AG20443 (cell line): Measurements from ENCODE around the gene GPR176.
A peak's percentile ranks its signal among the peaks of the same experiment; 100 is the strongest.

Experiments used
- DNase-seq: peaks from one replicate; pipeline ENCODE4 v3.0.0; 2012; ENCODE audit warnings: low spot score, mixed read lengths

GPR176 gene

DNA sequence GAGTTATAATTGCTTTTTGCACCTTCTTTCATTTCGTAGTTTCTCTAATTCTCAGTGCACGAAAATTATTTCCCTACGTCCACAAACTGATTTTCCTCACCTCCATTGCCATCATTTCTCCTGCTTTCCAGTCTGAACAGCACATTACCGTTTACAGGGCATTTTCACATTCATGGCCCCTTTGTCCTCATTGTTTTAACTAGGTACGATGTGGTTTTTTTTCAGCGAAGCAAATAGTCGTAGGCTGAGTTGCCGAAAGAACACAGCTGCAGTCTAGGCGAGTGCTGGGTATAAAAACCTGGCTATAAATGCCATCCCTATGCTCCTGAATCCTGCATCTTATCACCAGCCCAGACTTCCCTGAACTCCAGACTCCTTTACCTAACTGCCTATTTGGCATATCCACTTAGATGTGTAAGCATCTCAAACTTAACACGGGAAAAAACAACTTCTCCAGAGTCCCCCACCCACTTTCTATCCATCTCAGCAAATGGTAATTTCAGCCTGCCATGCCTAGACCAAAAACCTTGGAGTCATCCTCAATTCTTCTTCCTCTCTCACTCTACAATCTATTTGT, 136.7 kb downstream of the GPR176 start:
- DNase-seq, result no peak

DNA sequence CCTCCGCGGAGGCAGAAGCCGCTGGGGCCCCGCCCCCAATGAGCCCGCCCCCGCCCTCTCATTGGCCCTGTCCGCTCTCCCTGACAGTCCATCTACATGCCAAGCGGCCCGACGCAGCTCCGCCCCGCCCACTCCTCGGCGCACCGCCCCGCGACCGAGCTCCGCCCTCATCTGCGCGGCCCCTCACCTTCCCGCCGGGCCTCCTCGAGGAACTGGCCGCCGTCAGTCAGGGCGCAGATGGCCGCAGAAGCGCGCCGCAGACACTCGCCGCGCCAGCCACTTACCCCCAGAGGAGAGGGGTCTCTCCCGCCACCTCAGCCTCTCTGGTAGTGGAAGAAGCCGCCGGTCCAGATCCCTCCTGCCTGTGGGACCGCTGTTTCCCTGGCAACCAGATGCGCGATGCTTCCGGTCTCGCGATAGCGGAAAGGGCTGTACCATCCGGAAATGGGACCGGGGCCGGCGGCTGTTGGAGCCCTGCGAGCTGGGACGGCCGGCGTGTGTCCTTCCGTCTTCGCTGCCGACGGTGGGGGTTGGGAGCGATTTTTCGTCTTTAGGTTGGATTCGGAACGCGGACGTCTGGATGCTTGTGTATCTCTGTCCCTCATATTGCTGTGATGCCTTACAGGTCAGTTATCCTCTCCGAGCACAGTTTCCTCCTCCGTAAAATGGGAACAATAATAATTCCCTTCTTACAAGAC, 137.5 kb downstream of the GPR176 start, which contains the start of gene FSIP1:
Gene FSIP1 (minus strand): TSS at position 401 of the 698 bp plus-strand sequence. CDS start 6,317 bp downstream, outside the sequence.
- peak; percentile 99 for DNase-seq

DNA sequence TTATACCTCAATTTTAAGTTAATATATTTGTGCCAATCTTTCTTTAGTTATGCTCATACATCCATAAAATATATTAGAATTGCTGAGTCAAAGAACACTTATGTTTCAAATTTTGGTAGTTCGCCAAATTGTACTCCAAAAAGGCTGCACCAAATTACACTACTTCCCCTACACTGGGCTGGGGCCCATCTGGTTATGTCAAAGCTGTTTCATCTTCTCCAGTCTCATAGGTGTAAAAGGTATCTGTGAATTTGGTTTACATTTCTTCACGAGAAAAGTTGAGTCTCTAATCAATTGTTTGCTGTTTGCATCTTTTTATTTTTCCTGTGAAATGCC, 138.1 kb downstream of the GPR176 start:
- DNase-seq, result no peak

DNA sequence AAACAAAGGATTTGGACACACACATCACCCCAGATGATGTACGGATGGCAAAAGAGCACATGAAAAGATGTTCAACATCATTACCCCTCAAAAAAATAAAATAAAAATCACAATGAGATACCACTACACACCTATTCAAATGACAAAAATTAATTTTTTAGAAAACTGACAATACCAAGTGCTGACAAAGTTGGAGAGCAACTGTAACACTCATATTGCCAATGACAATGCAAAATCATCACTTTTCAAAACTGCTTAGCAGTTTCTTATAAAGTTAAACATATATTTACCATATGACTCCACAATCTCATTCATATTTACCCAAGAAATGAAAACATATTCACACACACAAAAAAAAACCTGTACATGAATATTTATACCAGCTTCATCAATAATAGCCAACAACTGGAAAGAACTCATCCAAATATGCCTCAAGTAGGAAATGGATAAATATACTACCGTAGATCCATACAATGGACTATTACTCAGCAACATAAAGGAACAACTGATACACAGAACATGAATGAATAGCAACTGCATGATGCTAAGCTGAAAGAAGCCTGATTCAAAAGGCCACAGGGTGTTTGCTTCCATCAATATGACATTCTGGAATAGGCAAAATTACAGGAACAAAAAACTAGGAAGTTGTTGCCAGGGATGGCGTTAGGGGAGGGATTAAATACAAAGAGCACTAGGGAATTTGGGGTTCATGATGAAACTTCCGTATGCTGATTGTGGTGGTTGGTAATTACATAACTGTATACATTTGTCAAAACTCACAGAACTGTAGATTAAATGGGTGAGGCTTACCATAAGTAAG, 138.7 kb downstream of the GPR176 start:
- DNase-seq, result no peak

DNA sequence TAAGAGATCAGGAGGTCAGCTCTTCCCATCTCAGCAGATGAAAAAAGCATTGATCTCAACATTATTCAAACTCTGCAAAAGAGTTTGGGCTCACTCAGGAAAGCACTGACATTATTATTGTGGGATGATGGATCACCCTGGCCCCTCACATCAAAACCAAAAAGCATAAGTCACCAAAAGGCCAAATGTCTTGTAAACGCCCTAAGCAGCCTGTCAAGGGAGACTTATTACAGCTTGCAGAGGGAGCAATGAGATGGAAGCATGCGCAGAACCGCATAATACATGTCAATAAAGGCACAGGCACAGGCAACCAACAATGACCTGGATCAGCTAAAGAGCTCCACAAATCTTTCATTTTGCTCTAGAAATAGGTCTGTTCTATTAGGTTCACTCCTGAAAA, 142.0 kb downstream of the GPR176 start:
- DNase-seq, result no peak

DNA sequence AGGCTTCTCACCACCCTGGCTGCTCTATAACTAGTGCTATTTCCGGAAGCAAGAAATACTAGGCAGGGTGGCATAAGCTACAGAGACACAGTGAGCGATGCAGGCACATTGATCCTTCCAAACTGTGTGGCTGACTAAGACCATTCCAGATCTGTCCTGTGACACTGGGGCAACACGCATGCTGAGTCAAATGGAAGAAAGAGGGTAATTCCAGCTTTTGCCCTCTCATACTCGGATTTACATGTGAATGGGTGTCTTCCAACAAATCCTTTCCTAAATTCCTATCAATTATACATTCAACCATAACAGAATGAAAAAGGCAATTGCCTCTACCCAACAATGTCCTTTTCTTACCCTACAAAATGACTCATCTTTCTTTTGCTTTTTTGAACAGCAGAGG, 142.6 kb downstream of the GPR176 start:
- DNase-seq, result no peak

DNA sequence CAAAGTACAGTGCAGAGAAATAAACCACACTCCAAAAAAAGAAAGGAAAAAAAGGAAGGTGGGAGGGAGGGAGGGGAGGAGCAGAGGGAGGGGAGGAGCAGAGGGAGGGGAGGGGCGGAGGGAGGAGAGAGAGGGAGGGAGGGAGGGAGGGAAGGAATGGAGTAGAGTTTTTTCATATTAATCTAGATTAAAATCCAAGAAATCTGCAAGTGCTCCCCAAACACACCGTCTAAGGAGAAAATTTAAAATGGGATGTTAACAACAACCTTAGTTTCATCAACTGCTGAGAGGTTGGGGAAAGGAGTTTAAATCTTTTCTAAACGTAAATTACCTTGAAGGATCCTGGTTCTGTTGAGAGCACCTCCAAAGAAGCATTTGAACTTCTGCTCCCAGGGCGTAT, 144.0 kb downstream of the GPR176 start:
- DNase-seq, result no peak

DNA sequence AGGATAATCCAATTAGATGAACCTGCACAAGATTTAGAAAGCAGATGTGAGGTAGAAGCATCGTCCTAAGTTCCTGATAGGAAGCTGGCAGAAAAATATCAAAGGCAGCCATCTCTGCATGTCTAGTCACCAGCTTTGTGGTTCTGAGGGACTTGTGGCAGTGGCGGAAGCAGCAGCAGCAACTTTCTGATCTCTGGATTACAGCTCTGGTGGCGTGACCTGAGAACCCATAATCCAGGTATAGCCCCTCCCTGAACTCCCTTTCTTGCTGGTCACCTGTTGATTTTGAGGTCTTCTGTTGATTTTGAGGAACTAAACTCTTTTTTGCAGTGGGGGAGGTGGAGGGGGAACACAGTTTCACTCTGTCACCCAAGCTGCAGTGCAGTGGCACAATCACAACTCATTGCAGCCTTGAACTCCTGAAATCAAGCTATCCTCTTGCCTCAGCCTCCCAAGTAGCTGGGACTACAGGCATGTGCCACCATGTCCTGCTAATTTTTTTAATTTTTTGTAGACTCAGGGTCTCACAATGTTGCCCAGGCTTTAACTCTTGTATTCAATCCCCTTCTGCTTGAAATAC, 145.3 kb downstream of the GPR176 start:
- DNase-seq, result no peak

DNA sequence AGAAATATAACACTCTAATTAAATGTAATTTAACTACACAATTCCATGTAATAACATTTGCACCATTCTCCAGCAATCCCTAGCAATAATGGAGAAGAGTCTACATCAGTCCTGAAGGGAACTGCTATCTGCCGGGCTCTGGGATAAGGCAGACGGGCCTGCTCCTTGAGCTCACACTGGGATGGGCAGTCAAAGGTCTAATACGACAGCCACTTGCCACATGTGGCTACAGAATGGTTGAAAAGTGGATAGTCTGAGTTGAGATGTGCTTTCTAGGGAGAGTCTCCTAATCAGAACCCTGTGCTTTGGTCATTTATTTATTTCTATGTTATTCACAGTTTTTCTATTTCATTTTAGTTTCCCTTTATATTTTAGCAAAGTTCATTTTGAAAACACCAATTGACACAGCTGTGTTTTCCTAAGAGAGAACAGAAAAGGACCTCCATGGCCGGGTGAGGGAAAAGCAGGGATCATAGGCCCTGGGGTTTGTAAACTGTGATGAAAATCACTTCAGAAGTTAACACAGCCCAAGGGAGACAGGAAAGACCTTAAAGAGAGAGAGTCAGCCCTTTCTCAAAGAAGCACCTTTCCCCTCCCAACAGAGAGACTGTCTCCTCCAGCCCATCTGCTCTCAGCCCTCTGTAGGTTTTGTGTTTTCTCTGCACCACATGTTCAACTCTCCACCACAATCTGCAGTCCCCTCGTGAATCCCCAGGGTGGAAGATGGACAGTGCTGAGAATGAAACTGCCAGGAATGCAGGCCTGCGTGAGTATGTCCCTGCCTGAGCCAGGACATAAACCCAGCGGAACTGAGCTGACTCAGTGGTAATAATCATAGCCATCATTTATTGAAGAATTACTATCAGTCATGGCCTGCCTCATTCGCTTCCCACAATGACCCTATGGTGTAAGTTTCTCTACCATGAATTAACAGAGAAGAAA, 149.0 kb downstream of the GPR176 start:
- DNase-seq, result peak; percentile 88

DNA sequence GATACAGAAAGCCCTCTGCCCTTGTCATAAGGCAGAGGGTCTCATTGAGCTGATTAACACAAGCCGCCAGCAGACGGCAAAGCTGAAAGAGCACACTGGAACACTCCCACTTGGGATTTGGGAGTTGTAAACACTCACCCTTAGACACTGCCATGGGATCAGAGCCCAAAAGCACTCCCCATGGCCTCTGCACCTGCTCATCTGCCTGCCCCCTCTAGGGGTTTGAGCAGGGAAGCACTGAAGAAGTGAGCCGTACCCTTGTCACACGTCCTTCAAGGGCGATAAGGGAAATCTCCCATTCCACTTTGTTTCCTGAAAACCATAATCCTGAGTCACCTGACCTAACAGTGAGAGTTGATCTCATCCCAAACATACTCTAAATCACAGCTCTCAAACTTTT, 152.1 kb downstream of the GPR176 start:
- no peak for DNase-seq

DNA sequence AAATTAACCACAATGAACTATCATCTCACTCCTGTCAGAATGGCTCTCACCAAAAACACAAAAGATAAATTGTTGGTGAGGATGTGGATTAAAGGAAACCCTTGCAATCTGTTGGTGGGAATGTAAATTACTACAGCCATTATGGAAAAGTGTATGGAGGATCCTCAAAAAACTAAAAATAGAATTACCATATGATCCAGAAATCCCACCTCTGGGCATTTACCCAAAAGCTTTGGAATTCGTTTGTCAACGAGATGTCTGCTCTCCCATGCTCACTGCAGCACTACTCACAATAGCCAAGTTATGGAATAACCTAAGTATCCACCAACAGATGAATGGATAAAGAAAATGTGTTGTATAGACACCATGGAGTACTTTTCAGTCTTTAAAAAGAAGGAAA, 159.1 kb downstream of the GPR176 start:
- DNase-seq, result no peak

DNA sequence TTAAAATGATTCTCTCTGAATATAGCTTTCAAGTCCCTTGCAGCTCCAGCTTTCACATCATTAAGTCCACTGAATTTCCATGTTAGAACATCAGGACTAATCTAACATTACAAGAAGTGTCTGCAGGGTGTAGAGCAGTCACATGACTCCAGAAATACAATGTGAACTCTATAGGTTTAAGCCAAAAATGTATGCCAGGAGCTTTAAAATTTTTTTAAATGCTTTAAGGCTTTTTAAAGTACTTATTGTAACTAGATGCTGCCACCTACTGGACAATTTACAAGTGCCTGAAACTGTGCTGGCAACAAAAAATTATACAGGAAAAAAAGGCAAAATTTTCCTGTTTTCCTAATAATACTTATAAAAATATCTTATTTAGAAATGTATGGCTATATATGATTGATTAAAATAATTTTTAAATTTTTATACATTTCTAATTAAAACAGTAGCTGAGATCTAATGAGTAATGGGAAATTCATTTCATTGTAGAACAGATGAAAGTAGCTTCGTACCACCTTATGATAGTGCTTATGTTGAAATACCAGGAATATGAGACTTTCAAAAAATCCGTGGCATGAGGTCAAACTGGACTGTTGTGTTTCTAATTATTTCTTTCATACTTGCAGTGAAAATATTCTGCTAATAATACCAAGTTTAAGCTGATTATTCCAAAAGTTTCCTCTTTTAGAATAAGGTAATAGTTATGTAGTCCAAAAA, 163.1 kb downstream of the GPR176 start:
- peak; percentile 34 for DNase-seq

DNA sequence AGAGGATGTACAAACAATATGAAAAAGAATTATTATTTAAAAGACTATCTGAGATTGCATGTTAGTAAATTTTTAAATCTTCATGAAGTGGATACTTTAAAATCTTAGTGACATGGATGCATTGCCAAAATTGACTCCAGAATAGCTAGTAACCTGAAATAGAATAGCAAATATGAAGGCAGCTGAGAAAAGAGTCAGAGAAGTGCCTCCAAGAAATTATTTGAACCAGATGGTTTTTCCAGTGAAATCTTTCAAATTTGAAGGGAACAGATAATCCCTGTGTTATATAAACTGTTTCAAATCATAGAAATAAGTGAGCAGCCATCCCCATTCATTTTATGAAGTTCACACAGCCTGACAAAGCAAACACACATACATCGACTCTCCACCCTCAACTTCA, 167.1 kb downstream of the GPR176 start:
- no peak for DNase-seq

DNA sequence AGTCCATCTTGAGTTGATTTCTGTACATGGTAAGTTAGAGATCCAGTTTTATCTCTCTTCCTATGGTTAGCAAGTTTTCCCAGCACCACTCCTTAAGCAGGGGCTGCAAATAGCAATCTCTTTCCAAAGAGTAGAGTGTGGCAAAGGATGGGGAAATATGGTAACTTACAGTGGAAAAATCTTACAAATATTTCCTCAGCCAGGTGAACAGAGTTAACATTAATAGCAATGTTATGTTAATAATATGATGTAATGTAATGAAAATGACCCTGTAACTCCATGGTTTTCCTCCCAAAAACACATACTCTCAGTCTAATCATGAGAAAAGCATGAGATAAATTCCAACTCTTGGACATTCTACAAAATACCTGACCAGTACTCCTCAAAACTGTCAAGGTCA, 167.8 kb downstream of the GPR176 start:
- no peak for DNase-seq
